GM12875 (cell line): Measurements from ENCODE around the gene COX7A2.
A peak's percentile ranks its signal among the peaks of the same experiment; 100 is the strongest.

Experiments
- H3K4me3 ChIP-seq: one replicate; pipeline ENCODE4 v1.5.1; 2011; ENCODE audit warnings: low read depth, low read length, control low read depth
- CTCF ChIP-seq: IDR thresholded peaks from 2 replicates; pipeline ENCODE4 v1.5.1; 2011; ENCODE audit warnings: low read depth, mild to moderate bottlenecking, control low read depth, inconsistent platforms, low read length, moderate library complexity, borderline replicate concordance; ENCODE audit not compliant: insufficient read depth

COX7A2 gene

DNA sequence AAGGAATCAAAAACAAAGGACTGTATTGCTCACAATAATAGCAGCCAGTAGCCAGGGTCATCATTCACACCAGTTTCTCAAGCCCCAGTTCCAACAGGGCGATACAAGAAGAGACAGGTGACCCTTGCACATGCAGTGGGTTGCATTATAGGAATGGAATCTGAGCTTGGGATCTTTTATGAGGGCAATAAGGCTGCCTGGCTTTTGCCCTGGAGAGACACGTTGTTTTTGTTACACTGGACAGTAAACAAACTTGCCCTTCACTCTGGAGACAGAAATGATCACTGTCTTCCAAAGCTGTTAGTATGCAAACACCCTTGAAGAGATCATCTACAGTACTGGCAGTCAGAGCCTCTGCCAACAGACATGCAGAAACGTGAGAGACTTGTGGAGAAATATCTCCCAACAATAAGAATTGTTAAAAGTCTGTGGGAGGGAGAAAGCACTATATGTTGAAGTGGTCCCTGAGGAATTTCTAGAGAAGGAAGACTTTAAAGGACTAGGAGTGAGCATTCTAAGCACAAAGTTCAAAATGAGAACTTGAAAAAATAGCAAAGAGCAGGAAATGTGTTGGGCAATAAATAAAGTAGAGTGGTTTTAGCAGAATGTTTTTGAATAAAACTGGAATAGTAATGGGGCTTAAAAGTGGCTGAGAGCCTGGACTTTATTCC is 31.5 kb downstream of the COX7A2 start:
- H3K4me3 ChIP-seq, result no peak overlapping the region
- no peak for TF ChIP-seq CTCF

- TF ChIP-seq CTCF, result peak; percentile 57; the same call in 1 of the 2 replicates
- no peak overlapping the region for H3K4me3 ChIP-seq
Measured at GRCh38 chr6:75210885-75211739, 32.5 kb downstream of the COX7A2 start.

GRCh38 chr6:75209184-75209723 is 34.3 kb downstream of the COX7A2 start:
- no peak overlapping the region for H3K4me3 ChIP-seq
- TF ChIP-seq CTCF, result no peak

DNA sequence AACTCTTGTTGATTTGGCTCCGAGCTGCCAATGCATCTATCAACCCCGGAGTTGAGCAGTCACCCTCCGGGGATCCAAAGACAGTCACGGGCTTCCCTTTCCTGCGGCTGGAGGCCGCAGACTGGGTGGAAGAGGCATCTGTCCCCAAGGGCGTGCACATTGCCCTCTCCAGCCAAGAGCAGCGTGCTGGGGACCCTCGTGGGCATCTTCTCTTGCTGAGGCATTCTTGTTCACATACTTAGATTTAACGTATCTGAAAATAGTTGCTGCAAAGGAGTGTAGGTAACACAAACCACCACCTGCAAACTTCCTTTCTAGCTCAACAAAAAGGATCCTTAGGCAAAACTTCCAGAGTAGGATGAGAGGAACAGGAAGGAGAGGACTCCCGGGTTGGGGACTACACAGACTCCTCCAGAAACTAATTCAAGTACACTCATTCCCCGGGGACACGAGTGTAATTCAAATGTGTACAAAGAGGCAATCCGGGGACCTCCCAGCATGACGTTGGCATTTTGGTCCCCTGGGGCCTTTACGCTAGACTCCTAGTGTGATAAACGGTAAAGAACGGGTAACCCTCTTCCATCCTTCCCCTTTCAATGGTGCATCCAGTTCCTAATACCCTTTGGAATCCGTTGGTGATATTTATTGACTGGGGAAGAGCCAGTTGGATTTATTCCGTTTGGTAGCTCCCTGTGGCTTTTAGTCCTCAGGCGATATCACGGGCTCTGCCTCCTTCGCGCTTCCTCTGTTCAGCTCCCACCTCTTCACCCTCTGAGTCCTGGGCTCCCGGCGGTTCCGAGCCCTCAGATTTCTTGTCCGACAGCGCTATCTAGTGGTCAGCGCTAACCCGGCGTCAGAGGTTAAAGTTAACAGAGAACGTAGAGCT is 35.1 kb downstream of the COX7A2 start:
- no peak overlapping the region for H3K4me3 ChIP-seq
- TF ChIP-seq CTCF, result peak; percentile 74

- no peak overlapping the region for H3K4me3 ChIP-seq
- no peak for TF ChIP-seq CTCF
Measured at GRCh38 chr6:75206576-75207342, 36.8 kb downstream of the COX7A2 start.
